Esophagus mucosa (tissue), 1 donor: ENCODE results near the gene KNG1. TPM values are rescaled to one million over a fixed set of nuclear protein-coding genes. Genes with fewer than 3 reads are reported as not detected.
"Not testable (repeated sequence)": the region's sequence is repeated elsewhere in the genome, so short reads cannot be mapped to it uniquely, and the experiment has no call there.

ENCODE experiments used
- ATAC-seq: fragments of 200-7000 bp; cut with Tn5 transposase; one replicate; pipeline ENCODE4 v1.9.1; 2020
- total RNA-seq: library from RNA; stranded (reverse); gene quantifications from one replicate; pipeline ENCODE4 v1.2.4, GENCODE V29; 2023
- donor health status: DM: yes; HTN: yes; CAD: no.

Gene KNG1
- not detected for total RNA-seq

- no peak for ATAC-seq
Observed at GRCh38 chr3:186717039-186717457, at the start of gene KNG1. Gene KNG1 (plus strand): TSS chr3:186717359. CDS start chr3:186717543, 184 bp downstream.

GRCh38 chr3:186668426-186668825 is 48.7 kb upstream of the KNG1 start:
- no peak for ATAC-seq

- peak; percentile 67 for ATAC-seq
Observed at GRCh38 chr3:186669378-186670084, 47.6 kb upstream of the KNG1 start.

GRCh38 chr3:186670155-186670554 is 47.0 kb upstream of the KNG1 start:
- peak; percentile 73 for ATAC-seq

GRCh38 chr3:186671051-186671450 is 46.1 kb upstream of the KNG1 start:
- ATAC-seq: no peak

- ATAC-seq: no peak
Observed at GRCh38 chr3:186678604-186679003, 38.6 kb upstream of the KNG1 start.

GRCh38 chr3:186679151-186679550 is 38.0 kb upstream of the KNG1 start:
- ATAC-seq: peak; percentile 39

GRCh38 chr3:186680869-186681268 is 36.3 kb upstream of the KNG1 start:
- peak; percentile 82 for ATAC-seq

GRCh38 chr3:186682812-186683211 is 34.3 kb upstream of the KNG1 start:
- no peak for ATAC-seq

GRCh38 chr3:186683979-186684378 is 33.2 kb upstream of the KNG1 start:
- ATAC-seq: no peak

GRCh38 chr3:186686475-186686874 is 30.7 kb upstream of the KNG1 start:
- not testable (repeated sequence) for ATAC-seq

GRCh38 chr3:186687120-186687651 is 30.0 kb upstream of the KNG1 start:
- ATAC-seq: no peak

- not testable (repeated sequence) for ATAC-seq
Observed at GRCh38 chr3:186690304-186690703, 26.9 kb upstream of the KNG1 start.

GRCh38 chr3:186691676-186692075 is 25.5 kb upstream of the KNG1 start:
- no peak for ATAC-seq

- no peak for ATAC-seq
Observed at GRCh38 chr3:186693843-186694242, 23.3 kb upstream of the KNG1 start.

GRCh38 chr3:186694288-186695032 is 22.7 kb upstream of the KNG1 start:
- ATAC-seq: peak; percentile 31

GRCh38 chr3:186696522-186696921 is 20.6 kb upstream of the KNG1 start:
- ATAC-seq: no peak

GRCh38 chr3:186697510-186697909 is 19.6 kb upstream of the KNG1 start:
- ATAC-seq: no peak

- ATAC-seq: no peak
Observed at GRCh38 chr3:186700267-186700666, 16.9 kb upstream of the KNG1 start.

GRCh38 chr3:186702451-186702850 is 14.7 kb upstream of the KNG1 start:
- not testable (repeated sequence) for ATAC-seq

GRCh38 chr3:186705882-186706780 is 11.0 kb upstream of the KNG1 start:
- ATAC-seq: no peak

- no peak for ATAC-seq
Observed at GRCh38 chr3:186708983-186709679, 8.0 kb upstream of the KNG1 start.
